ENCODE results near the gene CSGALNACT2.
"Not testable (repeated sequence)": the region's sequence is repeated elsewhere in the genome, so short reads cannot be mapped to it uniquely, and the experiment has no call there.

The CSGALNACT2 gene, protein sequence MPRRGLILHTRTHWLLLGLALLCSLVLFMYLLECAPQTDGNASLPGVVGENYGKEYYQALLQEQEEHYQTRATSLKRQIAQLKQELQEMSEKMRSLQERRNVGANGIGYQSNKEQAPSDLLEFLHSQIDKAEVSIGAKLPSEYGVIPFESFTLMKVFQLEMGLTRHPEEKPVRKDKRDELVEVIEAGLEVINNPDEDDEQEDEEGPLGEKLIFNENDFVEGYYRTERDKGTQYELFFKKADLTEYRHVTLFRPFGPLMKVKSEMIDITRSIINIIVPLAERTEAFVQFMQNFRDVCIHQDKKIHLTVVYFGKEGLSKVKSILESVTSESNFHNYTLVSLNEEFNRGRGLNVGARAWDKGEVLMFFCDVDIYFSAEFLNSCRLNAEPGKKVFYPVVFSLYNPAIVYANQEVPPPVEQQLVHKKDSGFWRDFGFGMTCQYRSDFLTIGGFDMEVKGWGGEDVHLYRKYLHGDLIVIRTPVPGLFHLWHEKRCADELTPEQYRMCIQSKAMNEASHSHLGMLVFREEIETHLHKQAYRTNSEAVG

DNA sequence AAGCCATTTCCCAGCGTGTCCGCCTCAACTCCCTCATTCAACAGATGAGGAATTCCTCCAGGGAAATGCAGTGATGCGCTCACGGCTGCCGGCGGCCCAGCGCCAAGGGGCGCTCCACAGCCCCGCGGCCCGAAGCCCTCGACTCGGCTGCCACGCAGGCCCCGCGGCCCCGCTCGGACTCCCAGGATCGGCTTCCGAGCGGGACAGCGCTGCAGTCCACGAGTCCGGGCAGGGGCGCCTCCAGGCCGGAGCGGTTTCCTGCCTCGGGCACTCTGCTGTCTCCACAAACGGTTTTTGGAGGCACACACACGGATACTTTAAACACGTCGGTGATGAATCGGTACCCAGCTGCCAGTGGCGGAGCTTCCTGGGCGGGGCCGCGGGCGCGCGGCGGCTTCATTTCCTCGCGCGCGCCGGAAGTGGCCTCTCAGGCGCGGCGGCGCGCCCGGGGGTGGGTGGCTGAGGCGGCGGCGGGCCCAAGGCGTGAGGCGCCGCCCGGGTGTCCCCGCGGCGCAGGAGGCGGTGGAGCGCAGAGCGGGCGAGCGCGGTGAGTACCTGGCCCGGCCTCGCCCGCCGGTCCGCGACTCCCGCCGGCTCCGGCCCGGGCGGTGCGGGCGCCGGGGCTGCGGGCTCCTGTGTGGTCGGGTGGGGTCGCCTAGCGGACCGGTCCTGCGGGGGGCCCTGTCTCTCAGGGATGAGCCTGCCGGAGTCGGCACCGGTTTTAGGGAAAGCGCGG is at the start of gene CSGALNACT2:
CSGALNACT2 (plus strand) TSS at position 425 of the 736 bp plus-strand sequence. CDS start 16,705 bp downstream, outside the sequence.
- DNase-seq, result peak; percentile 66

DNA sequence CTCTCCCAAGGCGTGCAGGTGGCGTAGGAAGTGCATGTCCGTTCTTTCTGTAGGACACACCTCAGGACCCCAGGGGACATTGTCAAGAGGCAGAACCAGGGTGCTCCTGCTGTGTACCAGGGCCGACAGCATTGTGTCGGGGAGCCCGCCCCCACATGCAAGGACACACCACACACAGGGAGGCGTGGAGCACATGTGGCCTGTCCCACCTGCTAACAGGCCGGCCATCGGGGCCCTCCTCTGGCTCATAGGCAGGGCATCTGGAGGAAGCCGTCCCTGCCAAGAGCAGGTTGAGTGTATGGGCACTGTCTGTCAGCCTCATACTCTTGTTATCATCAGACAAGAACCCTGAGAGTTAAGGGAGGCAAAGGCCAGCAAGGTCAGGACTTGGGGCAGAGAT is 48.7 kb upstream of the CSGALNACT2 start:
- DNase-seq, result no peak

DNA sequence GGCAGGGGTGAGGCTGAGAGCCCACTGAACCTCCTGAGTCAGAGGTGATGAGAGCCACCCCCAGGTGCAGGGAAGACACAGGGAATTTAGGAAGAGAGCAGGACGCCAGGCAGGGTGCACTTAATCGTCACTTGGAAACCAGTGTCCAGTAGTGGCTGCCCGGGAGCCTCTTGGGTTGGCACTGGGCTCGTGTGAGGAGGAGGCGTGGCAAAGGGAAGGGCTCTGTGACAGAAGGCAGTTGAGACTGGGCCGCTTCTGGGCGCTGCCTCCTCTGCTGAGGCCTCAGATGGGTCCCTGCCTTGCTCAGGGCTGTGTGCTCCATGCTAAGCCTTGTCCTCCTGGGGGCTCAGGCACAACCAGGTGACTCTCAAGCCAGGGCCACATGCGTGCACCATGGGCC is 48.1 kb upstream of the CSGALNACT2 start:
- no peak for DNase-seq

DNA sequence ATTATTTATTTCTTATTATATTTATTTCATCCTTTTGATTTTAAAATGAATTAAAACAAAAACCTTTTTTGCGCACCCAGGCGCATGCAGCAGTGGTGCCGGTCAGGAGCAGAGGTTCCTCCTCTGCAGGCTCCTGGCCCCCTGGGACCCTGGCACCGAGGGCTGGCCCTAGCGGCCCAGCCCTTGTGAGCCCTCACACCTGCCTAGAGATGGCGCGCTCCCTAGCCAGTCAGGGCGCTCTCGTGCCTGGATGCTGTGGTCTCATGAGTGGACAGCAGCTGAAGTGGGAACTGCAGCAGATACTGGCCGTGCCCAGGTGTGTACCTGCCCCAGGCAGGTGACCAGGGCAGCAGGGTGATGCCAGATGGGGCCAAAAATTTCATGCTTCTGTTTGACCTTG is 47.6 kb upstream of the CSGALNACT2 start:
- DNase-seq, result no peak

DNA sequence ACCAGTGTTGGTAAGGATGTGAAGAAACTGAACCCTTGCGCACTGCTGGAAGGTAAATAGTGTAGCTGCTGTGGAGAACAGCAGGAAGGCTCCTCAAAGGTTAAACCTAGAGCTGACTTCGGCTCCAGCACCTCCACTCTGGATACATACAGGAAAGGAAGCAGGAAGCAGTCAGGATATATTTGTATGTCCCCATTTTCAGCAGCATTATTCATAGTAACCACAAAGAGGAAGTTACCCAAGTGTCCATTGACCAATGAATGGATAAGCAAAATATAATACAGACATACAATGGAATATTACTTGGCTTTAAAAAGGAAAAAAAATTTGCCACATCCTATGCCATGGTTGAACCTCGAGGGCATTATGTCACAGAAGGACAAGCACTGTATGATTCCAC is 46.4 kb upstream of the CSGALNACT2 start:
- no peak for DNase-seq

DNA sequence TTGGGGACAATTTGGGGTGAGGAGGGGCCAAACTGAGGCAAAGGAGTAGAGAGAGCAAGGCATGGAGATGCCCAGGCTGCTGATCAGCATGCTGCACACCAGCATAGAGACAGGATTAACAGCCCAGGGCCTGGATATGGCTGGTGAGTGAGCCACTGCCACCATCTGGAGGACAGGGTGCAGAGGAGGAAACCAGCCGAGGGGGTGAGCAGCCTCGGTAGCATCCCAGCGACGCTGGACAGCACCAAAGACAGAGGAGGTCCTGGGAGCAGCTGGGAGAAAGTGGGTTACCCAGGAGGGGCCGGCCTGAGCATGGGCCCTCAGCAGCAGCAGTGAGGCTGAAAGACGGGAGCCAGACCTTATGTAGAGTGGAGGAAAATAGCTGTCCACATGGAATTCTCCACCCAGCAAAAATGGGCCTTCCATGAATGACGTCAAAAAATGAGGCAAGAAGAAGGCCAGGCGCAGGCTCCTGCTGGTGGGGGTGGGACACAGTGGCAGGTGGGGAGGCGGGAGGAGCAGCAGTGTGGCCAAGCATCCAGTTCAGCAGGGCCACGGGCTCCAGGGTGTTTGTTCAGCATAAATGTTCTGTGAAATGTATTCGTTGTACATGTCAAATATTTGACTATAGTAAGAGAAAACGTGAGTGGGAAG is 44.7 kb upstream of the CSGALNACT2 start:
- no peak for DNase-seq

DNA sequence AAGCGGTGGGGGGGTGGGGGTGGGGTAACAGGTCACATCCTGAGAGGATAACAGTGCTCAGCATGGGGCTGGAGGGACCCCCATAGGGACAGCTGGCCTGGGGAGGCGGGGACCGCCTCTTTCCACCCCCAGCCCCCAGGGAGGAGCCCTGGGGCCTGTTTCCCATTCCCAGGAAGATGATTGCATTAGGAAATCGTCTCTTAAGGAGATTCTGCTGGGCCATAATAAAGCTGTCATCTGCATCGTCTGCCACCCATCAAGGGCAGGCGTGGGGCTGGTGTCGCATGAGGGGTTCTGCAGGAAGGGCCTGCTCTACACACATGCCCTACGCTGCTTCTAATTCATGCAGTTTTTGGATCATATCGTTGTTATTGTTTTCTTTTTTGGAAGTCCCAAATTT is 44.2 kb upstream of the CSGALNACT2 start:
- DNase-seq, result no peak

DNA sequence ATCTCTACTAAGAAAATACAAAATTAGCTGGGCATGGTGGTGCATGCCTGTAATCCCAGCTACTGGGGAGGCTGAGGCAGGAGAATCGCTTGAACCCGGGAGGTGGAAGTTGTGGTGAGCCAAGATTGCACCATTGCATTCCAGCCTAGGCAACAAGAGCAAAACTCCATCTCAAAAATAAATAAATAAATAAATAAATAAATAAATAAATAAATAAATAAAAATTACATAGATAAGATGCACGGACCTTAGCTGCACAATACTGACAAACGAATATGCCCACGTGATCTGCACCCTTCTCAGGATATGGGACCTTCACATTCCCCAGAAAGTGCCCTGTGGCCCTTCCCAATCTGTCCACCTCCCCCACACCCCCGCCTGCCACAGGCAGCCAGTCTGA is 38.9 kb upstream of the CSGALNACT2 start:
- DNase-seq, result not testable (repeated sequence)

DNA sequence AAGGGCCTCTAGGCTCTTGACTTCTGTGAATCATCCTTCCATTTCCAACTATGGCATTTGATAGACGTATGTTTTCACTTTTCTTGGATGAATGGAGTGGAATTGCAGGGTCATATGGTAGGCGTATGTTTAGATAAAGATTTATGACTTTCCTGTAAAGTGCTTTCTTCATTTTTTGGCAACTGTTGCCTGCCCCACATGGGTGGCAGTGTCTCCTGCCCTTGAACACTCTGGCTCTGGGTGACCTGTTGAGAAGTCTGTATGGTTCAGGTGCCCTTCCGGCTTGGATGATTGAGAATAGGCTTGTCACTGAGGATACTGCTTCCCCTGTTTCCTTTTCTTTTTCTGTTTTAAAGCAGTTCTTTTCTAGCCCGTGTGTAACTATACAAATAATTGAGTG is 38.3 kb upstream of the CSGALNACT2 start:
- DNase-seq, result no peak

DNA sequence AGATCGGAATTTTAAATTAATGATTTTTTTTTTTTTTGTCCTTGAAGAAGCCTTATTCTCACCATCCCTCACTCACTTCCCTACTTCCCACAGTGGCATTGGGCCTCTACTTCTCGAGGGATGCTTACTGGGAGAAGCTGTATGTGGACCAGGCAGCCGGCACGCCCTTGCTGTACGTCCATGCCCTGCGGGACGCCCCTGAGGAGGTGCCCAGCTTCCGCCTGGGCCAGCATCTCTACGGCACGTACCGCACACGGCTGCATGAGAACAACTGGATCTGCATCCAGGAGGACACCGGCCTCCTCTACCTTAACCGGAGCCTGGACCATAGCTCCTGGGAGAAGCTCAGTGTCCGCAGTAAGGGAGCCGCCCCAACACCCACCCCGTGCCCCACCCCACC is 37.9 kb upstream of the CSGALNACT2 start:
- no peak for DNase-seq

DNA sequence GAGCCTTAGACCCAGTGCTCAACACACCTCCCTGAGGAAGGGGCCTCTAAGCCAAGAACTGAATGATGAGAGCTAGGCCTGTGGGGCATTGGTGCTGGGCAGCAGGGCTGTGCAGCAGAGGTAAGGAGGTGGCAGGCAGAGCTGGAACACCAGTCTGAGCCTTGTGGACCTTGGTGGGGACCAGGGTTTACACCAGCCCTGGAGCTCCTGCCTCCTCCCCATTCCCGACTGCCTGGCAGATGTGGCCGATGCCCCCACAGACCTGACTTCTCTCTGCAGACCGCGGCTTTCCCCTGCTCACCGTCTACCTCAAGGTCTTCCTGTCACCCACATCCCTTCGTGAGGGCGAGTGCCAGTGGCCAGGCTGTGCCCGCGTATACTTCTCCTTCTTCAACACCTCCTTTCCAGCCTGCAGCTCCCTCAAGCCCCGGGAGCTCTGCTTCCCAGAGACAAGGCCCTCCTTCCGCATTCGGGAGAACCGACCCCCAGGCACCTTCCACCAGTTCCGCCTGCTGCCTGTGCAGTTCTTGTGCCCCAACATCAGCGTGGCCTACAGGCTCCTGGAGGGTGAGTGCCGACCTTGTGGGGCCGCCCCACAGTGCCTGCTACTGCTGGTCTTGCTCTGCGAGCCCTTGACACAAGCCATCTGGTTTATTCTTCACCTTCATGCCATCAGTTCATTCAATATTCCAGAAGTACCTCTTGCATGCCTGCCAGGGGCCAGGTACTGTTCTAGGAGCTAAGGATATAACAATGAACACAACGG is 36.0 kb upstream of the CSGALNACT2 start:
- no peak for DNase-seq

DNA sequence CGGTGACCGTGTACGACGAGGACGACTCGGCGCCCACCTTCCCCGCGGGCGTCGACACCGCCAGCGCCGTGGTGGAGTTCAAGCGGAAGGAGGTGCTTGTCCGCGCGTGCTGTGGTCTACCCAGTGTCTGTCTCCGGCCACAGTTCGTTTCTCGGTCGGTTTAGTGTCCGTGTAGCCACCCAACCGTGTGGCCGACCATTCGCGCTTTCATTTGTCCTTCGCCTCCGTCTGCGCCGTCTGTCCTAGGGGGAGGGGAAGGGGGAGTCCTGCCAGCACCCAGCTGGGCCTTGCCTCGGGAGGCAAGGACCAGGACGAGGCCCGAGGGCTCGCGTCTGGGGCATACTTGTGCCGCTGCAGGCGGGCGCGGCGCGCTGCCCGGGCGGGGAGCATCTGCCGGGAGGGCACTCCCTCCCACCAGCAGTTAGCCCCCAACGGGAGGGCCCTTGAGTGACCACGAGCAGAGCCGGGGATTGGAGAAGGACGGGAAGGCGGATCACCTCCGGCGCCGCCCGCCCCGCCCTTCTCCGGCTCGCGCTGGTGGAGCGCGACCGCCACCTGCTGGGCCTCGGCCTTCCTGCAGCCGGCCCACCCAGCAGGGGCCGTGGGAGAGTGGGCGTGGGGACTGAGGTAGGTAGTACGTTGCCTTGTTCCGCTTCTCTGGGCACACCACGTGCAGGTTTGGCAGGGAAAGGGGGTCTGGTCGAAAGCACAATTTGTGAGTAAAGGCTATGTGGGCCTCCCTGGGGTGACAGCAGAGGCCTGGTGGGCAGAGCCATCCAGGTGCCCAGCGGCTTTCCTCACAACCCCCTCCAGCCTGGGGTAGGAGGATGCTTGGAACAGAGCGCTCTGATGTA is 32.9 kb upstream of the CSGALNACT2 start:
- DNase-seq, result peak; percentile 49

DNA sequence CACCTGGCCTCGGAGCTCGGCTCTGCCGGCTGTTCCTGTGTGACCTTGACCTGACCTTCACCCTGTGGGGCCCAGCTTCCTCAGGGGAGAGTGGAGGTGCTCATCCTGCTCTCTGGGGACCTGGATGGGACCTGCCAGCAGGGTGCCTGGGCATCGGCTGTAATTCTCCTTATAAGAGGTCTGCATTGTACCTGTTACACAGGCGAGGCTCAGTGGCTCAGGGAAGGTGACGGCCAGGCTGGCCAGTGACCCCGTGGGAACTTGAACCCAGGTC is 32.4 kb upstream of the CSGALNACT2 start:
- DNase-seq, result no peak

DNA sequence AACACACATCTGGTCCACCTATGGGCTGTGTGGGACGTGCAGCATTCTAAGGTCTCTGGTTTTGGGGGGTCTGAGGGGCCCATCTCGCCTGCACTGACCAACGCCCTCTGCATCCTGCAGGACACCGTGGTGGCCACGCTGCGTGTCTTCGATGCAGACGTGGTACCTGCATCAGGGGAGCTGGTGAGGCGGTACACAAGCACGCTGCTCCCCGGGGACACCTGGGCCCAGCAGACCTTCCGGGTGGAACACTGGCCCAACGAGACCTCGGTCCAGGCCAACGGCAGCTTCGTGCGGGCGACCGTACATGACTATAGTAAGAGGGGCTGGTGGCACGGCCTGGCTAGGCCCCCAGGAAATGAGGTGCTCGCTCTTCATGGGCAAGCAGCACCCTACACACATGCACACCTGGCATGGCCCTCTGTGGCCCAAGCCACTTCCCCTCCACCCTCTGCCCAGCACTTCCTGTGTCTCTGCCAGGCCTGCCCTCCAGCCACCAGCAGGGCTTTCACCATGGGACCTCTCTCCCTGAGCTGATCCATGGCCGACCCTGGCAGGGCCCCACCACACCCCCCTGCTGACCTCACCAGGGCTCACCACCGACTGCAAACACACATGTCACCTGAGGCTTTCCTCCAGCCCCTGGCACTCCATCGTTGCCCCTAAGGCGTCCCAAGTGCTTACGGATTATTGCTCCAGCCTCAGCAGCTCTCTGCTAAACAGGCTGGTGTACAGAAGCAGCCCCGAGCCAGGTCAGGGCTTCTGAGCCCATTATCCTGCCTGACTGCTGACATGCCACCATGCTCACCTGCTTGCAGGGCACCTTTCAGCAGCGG is 31.8 kb upstream of the CSGALNACT2 start:
- no peak for DNase-seq

DNA sequence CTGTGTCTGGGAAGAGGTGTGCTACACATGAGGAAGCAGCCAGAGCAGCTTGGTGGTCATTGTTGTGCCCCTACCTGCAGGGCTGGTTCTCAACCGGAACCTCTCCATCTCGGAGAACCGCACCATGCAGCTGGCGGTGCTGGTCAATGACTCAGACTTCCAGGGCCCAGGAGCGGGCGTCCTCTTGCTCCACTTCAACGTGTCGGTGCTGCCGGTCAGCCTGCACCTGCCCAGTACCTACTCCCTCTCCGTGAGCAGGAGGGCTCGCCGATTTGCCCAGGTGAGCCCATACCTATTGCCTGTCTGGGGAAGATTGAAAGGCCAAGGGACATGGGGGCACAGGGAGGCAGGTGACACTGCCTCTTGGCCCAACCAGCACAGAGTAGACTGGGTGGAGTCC is 29.3 kb upstream of the CSGALNACT2 start:
- no peak for DNase-seq

DNA sequence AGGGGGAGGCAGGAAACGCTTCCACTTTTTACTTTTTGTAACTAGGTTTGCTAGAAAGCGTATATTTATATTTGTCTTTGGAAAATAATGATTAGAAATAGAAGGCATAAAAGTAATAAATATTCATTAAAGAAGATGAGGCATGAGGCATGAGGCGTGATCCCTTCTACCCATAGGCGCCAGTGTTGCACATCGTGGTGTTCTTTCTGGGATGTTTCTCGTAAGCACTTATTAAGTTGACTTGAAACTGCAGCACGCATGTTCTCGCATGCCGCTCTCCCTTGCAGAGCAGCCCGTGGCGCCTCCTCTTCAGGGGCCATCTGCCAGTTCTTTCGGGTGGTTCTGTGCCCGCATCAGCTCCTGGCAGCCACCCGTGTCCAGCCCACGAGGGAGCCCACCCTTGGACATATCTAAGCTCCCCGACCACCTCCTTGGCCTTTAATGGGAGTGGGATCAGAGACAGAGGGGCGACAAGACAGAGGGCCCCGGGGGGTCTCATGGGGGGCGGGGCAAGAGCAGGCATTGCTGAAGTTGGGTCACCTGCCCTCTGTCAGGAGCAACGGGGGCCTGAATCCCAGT is 28.5 kb upstream of the CSGALNACT2 start:
- DNase-seq, result no peak

DNA sequence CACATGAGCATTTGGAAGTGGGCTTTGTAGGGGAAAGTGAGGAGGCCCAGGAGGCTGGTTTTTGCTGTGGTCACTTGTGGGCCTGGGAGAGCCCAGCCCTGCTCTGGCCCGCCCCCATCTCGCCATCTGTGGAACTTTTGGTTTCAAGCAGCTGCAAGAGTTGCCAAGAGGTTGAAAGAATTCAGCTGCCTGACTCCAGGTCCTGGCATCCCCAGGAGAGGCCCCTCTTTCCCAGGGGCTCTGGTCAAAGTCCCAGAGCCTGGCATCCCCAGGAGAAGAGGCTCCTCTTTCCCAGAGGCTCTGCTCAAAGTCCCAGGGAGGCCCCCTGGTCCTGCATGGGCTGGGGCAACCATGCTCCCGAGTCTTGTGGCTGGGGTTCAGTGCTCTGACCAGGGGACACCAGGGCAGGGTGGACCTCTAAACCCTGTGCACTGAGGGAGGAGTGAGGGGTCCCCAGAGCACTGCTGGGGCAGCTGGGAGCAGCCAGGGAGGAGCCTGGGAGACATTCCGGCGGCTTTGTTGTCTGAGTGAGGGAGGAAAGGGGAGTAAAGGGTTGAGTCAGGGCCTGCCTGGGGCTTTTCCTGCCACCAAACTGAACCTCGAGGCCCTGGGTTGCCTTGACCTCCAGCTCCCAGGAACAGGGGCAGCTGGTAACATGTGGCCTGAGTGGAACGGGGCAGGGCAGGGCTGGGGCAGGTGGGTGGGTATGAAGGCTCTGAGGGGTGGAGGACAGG is 27.7 kb upstream of the CSGALNACT2 start:
- DNase-seq, result no peak

DNA sequence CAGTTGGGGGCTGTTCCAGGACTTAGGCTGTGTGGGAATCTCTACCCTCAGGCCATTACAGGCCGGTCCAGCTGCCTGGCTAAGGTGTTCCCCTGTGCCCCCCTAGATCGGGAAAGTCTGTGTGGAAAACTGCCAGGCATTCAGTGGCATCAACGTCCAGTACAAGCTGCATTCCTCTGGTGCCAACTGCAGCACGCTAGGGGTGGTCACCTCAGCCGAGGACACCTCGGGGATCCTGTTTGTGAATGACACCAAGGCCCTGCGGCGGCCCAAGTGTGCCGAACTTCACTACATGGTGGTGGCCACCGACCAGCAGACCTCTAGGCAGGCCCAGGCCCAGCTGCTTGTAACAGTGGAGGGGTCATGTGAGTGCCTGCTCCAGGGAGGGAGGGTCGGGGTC is 27.1 kb upstream of the CSGALNACT2 start:
- DNase-seq, result no peak

DNA sequence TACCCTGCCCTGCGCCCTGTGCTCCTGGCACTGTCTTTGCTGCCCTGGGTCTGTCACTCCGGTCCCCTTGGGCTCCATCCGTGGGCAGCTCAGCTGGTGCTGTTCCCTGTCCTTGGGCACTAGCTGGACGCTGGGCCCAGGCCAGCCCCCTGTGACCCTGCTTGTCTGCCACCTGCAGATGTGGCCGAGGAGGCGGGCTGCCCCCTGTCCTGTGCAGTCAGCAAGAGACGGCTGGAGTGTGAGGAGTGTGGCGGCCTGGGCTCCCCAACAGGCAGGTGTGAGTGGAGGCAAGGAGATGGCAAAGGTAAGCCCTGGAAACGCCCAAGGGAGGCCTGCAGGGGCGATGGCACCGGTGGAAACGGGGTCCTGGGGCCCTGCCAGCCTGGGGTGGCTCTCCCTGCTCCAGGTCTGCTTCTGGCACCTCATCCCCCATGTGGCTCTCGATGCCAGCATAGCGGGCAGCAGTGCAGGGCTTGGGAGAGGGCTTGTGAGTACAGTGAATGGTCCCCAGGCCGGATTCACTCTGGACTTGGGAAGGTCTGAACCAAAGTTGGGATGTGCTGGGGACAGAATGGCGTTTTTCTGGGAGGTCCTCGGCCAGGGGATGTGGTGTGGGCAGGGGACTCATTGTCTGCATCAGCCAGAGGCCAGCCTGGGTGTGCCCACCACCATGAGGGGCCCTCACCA is 26.2 kb upstream of the CSGALNACT2 start:
- DNase-seq, result no peak
